Urinary bladder (tissue), 4 donors: ENCODE measurements around the gene MGME1. TPM values are rescaled to one million over a fixed set of nuclear protein-coding genes. Genes with fewer than 3 reads are reported as not detected.

Experiments
- DNase-seq: peaks from one replicate; pipeline ENCODE4 v3.0.0-alpha.2; 2015; ENCODE audit errors: extremely low spot score
- H3K27ac ChIP-seq: one replicate; pipeline ENCODE4 v1.5.1; 2013; ENCODE audit warnings: low read depth, mild to moderate bottlenecking, moderate library complexity
- H3K36me3 ChIP-seq: one replicate; pipeline ENCODE4 v1.6.1; 2013; ENCODE audit warnings: mild to moderate bottlenecking, moderate library complexity; ENCODE audit not compliant: insufficient read depth
- H3K4me1 ChIP-seq: one replicate; pipeline ENCODE4 v1.6.1; 2013; ENCODE audit warnings: mild to moderate bottlenecking, moderate library complexity; ENCODE audit not compliant: insufficient read depth
- H3K4me3 ChIP-seq: one replicate; pipeline ENCODE4 v1.5.1; 2013; ENCODE audit warnings: low read depth, low read length
- WGBS: extraction: QIAGEN DNeasy Blood & Tissue Kit; methylation state at CpG from one replicate; pipeline ENCODE4 v1.1.7; 2013; 5-methylcytosine and 5-hydroxymethylcytosine counted together
- polyA plus RNA-seq: library from polyadenylated mRNA; stranded (reverse); fragments of 200-250 nt; gene quantifications from one replicate; pipeline ENCODE4 v1.2.3, GENCODE V29; 2013
- total RNA-seq: library from RNA; depleted of rRNA; stranded (reverse); fragments of >200 nt; gene quantifications from one replicate; pipeline ENCODE4 v1.2.3, GENCODE V29; 2014
- donor health status: healthy with polysubstance abuse.
- donor health status: healthy.

MGME1 gene, protein sequence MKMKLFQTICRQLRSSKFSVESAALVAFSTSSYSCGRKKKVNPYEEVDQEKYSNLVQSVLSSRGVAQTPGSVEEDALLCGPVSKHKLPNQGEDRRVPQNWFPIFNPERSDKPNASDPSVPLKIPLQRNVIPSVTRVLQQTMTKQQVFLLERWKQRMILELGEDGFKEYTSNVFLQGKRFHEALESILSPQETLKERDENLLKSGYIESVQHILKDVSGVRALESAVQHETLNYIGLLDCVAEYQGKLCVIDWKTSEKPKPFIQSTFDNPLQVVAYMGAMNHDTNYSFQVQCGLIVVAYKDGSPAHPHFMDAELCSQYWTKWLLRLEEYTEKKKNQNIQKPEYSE
- total RNA-seq, result 15.0 TPM
- polyA plus RNA-seq, result 8.9 TPM

DNA sequence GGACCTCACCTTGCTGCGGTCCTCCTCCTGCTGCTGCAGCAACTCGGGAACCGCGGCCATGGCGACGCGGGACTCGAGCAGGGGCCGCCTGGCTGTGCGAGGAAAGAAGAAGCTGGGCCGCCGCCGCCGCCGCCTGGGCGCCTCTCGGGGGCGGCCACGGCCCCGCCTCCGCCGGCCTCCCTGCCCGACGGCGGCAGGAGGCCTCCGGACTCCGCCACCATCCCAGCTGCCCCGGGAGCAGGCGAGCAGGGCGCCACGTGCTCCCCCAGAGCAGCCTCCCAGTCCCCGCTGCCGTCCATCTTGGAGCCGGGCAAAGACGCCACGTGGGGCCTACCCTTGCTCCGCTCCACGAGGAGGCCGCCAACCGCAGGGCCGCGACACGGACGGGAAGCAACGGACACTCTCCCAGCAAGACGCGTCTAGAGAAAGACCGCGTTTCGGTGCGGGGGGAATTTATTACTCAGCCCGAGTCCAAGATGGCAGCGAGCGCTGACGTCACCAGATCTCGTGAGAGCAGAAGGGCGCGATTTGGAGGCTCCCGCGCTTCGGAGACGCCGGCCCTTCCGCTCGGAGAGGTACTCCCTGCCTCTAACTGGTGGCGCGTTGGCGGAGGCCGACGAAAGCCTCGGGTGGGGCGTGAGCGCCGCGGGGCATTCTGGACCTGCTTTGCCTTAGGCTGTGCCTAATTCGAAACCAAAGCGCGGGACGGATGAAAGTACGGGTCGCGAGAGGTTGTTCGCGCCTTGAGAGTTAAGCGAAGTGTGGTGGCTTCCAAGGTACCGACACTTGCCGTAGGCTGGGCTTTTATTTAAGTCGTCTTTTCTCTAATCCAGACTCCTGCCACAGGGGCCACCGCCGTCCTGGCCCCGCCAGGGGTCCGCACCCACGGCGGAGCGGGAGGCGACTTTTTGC is at the start of gene MGME1, which contains the start of gene SNX5:
Gene MGME1 (plus strand): TSS at position 653 of the 912 bp plus-strand sequence. CDS start 842 bp downstream, outside the sequence.
Gene SNX5 (minus strand): TSS at position 429 of the 912 bp plus-strand sequence. CDS start 369 bp downstream, at position 60.
- Histone ChIP-seq H3K4me1 (peaks cover 2% of the 10 kb centered on the region), H3K4me3 (peak within 1 kb of the TSS; percentile 71), H3K27ac (peak within 1 kb of the TSS; percentile 100), H3K36me3 (no peaks in the 10 kb centered on the region)
- WGBS, result under 1% methylated on average over 96 of the region's 96 CpGs
- peak; percentile 98 for DNase-seq

DNA sequence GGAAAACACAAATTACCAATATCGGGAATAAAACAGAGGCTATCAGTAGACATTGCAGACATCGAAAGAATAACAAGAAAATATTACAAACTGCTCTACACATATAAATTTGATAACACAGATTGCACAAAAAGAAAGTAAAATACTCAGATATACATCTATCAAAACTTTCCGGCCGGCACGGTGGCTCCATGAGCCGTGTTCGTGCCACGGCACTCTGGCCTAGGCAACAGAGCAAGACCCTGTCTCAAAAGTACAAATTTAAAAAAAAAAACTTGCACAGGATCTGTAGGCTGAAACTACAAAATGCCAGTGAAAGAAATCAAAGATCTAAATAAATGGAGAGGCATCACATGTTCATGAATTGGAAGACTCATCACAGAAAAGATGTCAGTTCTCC is 49.7 kb upstream of the MGME1 start:
- 95% methylated on average over 8 of the region's 8 CpGs for WGBS
- H3K27ac ChIP-seq, result no peak overlapping the region
- no peak for DNase-seq
- H3K4me1 ChIP-seq, result no peaks in the 10 kb centered on the region
- no peak overlapping the region for H3K4me3 ChIP-seq
- no peaks in the 10 kb centered on the region for H3K36me3 ChIP-seq

DNA sequence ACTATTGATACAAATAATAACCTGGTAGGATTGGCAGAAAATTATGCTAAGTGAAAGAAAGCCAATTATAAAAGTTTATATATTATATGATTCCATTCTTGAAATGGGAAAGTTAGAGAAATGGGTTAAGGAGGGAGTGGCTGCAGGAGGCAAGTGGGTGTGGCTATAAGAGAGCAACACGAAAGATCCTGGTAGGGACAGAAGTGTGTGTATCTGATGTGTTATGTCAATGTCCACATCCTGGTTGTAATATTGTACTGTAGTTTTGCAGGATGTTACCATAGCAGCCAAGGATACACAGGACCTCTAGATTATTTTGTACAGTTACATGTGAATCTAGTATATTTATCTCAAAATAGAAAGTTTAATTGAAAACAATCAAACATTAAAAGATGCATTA is 47.0 kb upstream of the MGME1 start:
- no peak for DNase-seq
- no peaks in the 10 kb centered on the region for H3K4me1 ChIP-seq
- no peaks in the 10 kb centered on the region for H3K36me3 ChIP-seq
- H3K27ac ChIP-seq, result no peak overlapping the region
- H3K4me3 ChIP-seq, result no peak overlapping the region
- WGBS, result 18% methylated on average over 1 of the region's 1 CpG

DNA sequence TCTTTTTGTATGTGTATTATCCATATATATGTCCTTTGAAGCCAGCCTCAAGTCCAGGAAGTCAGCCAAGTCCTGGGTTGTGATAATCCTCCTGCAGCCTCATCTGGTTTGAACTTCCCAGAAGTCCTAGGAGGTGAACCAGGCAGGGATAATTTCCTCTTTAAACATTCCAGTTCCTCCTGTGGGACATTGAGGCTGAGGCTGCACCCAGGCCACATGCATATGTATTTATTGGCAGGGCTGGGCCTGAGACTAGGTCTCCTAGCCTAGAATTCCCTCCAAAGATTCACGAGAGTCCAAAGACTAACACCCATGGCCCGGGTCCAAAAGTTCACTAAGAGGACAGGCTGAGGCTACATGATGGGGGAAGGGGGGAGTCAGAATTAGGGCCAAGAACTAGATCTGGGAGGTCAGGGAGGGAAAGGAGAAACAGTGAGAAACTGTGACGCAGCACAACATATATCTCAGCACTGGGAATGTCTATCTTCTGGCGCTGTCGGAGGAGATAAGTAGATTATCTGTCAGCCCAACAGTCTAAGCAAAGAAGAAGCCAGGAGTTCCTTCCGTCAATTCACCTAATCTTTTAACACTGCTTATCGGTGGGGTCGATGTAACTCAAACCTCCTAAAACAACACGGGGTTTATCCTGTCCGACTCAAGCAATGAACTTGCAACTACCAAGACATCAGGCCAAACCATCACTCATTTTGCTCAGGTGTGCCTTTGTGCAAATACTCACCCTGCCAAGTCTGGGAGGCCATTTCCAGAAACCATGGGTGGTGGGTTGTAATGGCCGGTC is 43.5 kb upstream of the MGME1 start:
- Histone ChIP-seq H3K27ac (no peak overlapping the region), H3K4me3 (no peak overlapping the region), H3K36me3 (no peaks in the 10 kb centered on the region), H3K4me1 (no peaks in the 10 kb centered on the region)
- no peak for DNase-seq
- 32% methylated on average over 11 of the region's 11 CpGs for WGBS

DNA sequence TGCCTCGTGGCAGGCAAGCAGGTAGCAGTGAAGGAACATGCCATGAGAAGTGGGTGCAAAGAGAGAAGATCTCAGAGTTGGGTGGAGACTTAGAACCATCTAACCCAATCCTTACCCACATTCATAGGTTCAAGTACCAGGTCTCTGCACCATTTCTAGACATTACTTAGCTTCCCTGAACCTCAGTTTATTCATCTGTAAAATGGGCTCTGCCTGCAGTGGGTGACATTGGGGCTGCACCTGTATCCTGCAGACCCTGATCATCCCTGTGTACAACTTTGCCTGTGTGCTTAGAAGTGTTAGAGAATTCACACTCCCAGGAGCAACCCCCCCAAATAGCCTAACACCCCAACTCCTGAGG is 42.9 kb upstream of the MGME1 start:
- WGBS, result 50% methylated on average over 1 of the region's 1 CpG
- H3K4me3 ChIP-seq, result no peak overlapping the region
- H3K4me1 ChIP-seq, result no peaks in the 10 kb centered on the region
- no peaks in the 10 kb centered on the region for H3K36me3 ChIP-seq
- no peak for DNase-seq
- H3K27ac ChIP-seq, result no peak overlapping the region

DNA sequence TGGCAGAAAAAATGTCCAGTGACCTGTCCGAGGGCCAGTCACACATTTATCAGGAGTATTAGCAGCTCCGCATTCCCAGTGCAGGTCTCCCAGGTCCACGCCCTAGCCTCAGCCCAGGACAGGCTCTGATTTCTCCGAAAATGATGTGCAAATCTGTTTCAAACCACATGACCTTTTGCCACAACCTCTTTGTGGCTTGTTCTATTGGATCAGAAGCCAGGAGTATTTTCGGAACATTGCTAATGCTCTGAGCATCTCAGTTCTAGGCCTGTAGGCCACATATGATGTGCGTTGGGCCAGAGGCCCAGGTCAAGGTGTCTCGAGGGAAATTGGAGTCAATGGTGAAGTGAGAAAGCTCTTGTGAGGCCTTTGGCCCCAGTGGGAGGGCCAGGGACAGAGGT is 40.6 kb upstream of the MGME1 start:
- DNase-seq, result no peak
- Histone ChIP-seq H3K27ac (no peak overlapping the region), H3K4me3 (no peak overlapping the region), H3K4me1 (no peaks in the 10 kb centered on the region), H3K36me3 (no peaks in the 10 kb centered on the region)
- 90% methylated on average over 7 of the region's 7 CpGs for WGBS

DNA sequence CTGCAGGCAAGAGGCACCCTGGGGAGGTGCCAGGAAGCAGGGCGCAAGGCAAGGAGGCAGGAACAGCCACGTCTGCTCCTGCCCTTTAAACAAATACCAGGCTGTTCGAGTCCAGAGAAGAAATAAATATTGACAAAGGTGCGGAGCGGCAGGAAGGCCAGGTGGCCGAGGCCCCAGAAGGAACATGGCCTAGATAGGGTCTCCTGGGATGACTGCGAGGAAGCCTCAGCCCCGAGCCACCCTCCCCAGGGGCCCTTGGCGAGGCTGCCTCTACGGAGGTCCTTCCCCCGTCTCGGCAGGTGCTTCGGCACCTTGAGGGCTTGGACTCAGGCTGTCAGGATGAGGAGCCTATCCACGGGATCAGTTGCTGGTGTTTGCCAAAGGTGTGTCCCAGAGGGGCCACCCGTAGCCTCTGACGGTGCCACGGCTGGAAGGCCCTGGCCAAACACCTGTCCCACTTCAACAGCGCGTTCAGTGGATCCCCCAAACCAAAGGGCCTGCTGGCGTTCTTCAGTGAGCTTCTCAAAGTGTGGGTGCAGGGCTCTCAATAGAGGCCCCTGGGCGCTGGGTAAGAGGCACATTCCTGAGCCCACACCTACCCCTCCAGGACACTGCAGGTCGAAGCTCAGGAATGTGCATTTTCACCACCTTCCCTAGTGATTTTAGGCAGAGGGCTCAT is 40.0 kb upstream of the MGME1 start:
- 83% methylated on average over 22 of the region's 22 CpGs for WGBS
- H3K27ac ChIP-seq, result no peak overlapping the region
- H3K4me3 ChIP-seq, result no peak overlapping the region
- no peaks in the 10 kb centered on the region for H3K36me3 ChIP-seq
- no peak for DNase-seq
- H3K4me1 ChIP-seq, result no peaks in the 10 kb centered on the region

DNA sequence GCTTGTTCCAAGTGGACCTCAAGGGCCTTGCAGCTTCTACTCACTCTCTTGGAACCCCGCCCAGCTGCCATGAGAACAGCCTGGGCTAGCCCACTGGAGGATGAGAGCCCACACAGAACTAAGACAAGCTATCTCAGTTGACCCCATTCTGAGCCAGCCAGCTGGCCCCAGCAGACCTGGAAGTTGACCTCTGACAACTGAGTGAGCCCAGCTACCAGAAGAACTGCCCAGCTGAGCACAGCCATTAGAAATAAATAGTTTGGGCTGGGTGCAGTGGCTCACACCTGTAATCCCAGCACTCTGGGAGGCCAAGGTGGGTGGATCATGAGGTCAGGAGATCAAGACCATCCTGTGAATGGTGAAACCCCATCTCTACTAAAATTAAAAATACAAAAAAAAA is 37.3 kb upstream of the MGME1 start:
- WGBS, result 91% methylated on average over 1 of the region's 1 CpG
- H3K36me3 ChIP-seq, result no peaks in the 10 kb centered on the region
- no peak overlapping the region for H3K27ac ChIP-seq
- DNase-seq, result no peak
- no peaks in the 10 kb centered on the region for H3K4me1 ChIP-seq
- H3K4me3 ChIP-seq, result no peak overlapping the region

DNA sequence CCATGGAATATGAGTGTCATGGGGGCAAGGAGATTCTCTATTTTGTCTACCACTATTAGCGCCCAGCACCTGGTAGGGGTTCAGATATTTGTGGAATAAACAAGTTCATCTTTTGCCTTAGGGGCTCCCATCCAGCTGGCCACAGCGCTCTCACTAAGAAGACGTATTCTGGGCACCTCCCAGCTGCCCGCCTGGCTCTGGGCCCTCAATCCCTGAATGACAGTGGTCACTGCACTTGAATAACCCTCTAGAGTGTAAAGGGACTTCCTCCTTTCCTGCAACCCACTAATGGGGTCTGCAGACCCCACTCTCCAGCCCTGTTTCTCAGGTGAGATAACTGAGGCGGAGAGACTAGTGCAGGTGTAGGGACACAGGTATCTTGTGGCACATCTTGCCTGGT is 36.4 kb upstream of the MGME1 start:
- Histone ChIP-seq H3K27ac (no peak overlapping the region), H3K4me3 (no peak overlapping the region), H3K36me3 (no peaks in the 10 kb centered on the region), H3K4me1 (no peaks in the 10 kb centered on the region)
- no peak for DNase-seq
- 95% methylated on average over 5 of the region's 5 CpGs for WGBS

DNA sequence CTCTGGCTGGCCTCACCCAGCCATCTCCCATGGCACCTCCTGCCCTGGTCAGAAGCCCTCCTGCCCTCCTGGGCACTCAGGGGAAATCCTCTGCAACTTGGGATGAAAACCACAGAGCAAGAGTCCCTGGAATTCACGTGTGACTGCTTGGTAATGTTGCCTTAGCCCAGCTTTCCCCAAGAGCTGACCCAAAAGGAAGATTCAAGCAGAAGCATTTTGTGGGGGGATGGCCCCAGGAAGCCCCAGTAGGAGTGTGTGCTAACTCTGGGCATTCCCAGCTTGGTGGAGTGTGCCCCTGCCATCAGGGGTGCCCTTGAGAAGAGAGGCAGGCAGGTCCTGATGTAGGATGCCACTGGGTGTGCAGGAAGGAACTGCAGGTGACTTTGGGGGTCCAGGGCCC is 35.7 kb upstream of the MGME1 start:
- no peak for DNase-seq
- Histone ChIP-seq H3K27ac (no peak overlapping the region), H3K4me3 (no peak overlapping the region), H3K36me3 (no peaks in the 10 kb centered on the region), H3K4me1 (no peaks in the 10 kb centered on the region)
- 95% methylated on average over 1 of the region's 1 CpG for WGBS

DNA sequence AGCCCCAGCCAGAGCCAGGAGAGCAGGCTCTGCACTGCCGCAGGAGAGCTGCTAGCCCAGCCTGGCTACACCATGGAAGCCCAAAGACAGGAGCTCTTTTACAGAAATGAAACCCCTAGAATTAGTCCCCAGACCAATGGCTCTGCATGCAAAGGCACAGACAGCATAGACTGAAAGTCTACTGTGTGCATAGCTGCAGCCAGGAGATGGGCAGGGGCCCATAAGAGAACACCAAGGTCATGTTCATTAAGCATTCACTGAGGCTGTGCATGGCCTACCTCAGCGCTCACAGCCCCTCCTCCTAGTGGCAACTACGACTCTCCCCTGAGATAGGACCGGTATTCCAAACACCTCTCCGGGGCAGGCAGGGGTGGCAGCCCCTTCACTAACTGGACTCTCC is 35.1 kb upstream of the MGME1 start:
- no peak for DNase-seq
- no peak overlapping the region for H3K27ac ChIP-seq
- WGBS, result 88% methylated on average over 5 of the region's 5 CpGs

DNA sequence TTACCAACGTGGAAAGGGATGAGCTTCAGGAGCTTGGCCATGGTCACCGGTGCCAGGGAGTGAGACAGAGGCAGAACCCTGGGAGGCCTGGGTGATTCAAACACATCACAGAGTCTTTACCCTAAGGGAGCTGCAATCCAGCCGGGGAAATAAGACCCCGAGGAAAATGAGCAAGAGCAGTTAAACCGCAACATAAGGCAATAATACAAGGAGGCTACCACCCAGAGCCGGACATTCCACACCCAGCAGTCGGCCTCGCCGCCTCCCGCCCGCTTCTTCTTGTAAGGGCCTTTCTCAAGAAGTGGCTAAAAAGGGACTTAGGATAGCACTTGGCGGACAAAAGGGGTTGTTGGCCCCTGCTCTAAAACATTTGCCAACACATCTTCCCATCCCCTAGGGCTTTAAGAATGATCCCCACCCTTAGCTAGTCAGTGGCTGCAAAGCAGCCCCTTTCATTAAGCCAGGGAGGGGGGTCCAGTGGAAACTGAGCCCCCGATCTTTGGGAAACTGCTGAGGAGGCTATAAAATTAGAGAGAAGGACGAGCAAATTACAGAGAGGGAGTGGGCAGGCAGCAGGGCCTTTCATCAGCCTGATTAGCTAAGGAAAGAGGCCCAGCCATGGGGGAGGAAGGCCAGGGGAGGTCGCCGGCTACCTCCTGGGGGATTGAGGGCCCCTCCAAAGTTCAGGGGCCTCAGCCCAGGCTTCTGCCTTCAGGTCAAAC is 34.5 kb upstream of the MGME1 start:
- 76% methylated on average over 16 of the region's 16 CpGs for WGBS
- no peak overlapping the region for H3K27ac ChIP-seq
- H3K4me1 ChIP-seq, result no peaks in the 10 kb centered on the region
- no peak for DNase-seq
- no peaks in the 10 kb centered on the region for H3K36me3 ChIP-seq
- H3K4me3 ChIP-seq, result no peak overlapping the region

More for the DNA sequence above, 35.1 kb upstream of the MGME1 start:
- H3K4me3 ChIP-seq, result no peak overlapping the region
- H3K36me3 ChIP-seq, result no peaks in the 10 kb centered on the region
- H3K4me1 ChIP-seq, result no peaks in the 10 kb centered on the region
